ENCODE results near the gene REM2.

REM2 gene

DNA sequence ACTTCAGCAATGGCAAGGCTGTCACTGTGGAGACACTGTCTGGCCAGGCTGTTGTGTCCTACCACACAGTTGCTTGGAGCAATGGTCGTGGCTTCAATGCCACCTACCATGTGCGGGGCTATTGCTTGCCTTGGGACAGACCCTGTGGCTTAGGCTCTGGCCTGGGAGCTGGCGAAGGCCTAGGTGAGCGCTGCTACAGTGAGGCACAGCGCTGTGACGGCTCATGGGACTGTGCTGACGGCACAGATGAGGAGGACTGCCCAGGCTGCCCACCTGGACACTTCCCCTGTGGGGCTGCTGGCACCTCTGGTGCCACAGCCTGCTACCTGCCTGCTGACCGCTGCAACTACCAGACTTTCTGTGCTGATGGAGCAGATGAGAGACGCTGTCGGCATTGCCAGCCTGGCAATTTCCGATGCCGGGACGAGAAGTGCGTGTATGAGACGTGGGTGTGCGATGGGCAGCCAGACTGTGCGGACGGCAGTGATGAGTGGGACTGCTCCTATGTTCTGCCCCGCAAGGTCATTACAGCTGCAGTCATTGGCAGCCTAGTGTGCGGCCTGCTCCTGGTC is 7.2 kb upstream of the REM2 start:
- no peak for DNase-seq

DNA sequence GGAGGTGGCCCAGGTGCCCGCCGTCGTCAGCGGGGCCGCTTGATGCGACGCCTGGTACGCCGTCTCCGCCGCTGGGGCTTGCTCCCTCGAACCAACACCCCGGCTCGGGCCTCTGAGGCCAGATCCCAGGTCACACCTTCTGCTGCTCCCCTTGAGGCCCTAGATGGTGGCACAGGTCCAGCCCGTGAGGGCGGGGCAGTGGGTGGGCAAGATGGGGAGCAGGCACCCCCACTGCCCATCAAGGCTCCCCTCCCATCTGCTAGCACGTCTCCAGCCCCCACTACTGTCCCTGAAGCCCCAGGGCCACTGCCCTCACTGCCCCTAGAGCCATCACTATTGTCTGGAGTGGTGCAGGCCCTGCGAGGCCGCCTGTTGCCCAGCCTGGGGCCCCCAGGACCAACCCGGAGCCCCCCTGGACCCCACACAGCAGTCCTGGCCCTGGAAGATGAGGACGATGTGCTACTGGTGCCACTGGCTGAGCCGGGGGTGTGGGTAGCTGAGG is 6.0 kb upstream of the REM2 start:
- DNase-seq, result no peak

DNA sequence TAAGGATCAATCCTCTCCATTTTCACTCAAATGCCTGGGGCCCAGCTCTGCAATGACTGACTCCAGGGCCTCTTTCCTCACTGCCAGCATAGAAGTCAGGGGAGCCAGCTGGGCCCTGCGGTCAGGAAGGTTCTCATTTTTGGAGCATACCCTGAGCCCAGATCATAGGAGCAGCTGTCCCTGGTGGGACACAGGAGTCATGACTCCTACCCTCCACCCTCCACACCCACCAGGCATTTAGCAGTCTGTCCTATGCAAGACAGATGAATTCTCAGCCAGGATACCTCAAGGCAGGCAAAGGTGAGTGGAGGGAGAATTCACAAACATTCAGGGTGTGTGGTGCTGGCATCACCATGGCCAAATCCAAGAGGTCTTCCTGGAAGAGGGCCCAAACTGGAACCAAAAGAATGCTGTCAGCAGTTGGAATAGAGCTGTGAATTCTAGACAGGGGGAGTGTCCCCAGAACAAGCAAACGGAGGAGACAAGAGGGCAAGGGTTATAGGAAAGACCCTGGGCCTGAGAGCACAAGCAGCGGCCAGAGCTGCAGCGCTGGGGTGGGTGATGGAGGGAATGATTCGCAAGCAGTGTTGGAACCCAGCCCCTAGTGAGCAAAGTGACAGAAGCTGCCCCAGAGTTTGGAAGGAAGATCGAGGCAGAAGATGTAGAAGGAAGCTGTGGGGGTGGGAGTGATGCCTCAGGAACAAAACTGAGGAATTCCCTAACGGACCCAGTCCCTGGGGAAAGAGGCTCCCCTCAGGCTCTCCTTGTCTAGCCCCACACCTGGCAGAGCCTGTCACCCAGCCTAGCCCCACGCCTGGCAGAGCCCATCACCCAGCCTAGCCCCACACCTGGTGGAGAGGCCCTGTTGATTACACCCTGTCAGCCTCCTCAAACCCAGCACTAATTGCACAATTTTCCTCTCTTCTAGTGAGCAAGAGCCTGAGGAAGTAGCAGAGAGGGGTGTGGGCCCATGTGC is 4.5 kb upstream of the REM2 start:
- DNase-seq, result no peak

DNA sequence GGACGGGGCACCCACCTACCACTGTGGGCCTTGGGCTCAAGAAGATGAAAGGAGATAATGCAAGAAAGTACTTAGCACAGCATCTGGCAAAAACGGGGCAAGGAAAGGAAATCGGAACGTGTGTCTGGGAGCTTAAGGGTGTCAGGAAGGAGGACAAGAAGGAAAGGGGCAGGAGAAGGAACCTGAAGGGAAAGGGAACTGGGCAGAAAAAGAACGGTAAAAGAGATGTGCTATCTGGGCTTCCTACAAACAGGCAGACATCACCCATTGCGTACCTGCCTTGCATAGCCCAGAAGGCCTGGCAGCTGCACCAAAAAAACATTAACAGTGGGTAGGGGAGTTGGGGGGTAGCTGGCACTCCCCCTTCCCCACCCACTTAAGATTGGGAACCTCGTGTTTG is 958 bp upstream of the REM2 start:
- DNase-seq, result no peak

DNA sequence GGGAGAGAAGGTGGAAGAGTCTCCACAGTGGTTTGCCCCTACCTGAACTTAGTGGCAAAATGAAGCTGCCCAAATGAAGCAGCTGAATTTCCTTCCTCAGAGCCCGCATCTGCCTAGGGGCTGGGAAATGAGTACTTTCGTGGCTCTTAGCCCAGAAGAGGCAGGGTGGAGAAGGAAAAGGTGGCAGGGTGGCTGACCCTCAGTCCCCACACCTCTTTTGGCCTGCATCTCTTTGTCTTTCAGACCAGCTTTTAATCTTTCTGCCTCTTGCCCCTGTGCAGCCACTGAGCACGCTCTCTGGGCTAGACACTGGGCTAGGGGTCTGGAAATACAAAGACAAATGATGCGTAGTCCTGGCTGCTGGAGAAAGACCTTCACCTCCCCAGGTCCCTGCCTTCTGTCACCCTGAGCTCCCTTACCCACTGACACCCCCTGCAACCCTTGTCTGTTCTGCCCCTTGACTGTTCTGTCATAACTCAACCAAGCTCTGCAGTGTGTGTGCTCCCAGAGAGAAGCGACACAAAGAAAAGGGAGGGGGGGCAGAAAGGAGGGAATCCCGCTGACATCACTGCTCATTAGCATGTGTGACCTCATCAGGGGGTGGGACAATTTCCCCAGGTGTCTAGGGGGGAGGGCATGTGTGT is 371 bp upstream of the REM2 start:
- peak; percentile 95 for DNase-seq

DNA sequence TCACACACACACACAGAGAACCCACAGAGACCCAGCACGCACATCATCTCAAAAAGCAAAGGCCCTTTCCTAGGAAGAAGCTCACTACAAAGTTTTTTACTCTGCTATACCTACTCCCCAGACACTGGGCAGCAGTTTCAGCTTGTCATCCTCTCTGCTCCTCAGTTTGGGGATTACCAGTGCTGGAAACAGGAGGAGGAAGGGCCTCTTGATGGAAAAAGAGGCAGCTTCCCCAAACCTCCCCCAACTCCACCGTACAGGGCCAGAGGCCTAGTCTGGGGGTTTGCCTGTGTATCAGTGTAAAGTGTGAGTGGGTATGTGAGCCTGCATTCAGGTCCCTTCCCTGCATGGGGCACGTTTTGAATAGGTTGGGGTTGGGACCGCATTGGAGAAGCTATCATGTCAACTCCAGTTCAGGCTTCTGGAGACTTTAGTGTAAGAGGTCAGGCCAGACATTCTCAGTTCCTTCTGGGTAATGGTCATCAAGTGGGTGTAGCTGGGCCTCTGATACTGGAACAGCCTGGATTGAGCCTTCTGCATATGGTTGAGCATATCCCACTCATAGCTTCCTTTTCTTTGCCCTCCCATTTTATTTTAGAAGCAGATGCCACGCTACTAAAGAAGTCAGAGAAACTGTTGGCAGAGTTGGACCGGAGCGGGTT is 1.2 kb downstream of the REM2 start:
- DNase-seq, result no peak

DNA sequence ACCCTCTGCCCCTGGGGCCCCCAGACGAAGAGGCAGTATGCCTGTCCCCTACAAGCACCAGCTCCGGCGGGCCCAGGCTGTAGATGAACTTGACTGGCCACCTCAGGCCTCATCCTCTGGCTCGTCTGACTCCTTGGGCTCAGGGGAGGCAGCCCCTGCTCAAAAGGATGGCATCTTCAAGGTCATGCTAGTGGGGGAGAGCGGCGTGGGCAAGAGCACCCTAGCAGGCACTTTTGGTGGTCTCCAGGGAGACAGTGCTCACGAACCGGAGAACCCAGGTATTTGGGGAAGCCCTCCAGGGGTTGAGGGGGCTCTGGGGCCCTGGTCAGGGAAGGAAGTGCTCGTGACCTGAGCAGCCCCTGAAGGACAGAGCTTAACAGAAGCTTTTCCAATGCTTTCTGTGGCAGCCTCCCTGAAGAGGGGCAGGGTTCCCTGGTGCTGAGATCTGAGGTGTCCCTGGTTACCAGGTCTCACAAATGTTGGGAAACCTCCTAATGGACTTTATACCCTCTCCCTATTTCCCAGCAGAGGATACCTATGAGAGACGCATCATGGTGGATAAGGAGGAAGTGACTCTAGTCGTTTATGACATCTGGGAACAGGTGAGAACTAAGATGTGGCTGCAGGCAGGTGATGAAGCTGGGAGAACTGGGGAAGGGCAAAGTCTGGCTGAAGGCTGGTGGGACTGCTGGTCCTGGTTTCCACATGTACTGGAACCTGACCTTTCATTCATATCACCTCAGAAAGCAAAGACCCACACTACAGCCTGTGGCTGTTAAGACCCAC is 1.9 kb downstream of the REM2 start:
- DNase-seq, result no peak

DNA sequence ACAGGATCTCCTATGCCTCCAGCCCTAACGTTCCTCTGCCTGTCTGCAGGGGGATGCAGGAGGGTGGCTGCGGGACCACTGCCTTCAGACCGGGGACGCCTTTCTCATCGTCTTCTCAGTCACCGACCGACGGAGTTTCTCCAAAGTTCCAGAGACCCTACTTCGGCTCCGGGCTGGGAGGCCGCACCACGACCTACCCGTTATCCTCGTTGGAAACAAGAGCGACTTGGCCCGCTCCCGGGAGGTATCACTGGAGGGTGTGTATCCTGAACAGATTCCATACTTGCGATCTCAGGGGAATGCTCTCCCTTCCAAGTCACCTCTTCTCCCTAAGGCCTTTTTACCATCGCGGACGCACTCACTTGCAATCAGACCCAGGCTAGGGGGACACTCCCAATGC is 3.0 kb downstream of the REM2 start:
- DNase-seq, result no peak

DNA sequence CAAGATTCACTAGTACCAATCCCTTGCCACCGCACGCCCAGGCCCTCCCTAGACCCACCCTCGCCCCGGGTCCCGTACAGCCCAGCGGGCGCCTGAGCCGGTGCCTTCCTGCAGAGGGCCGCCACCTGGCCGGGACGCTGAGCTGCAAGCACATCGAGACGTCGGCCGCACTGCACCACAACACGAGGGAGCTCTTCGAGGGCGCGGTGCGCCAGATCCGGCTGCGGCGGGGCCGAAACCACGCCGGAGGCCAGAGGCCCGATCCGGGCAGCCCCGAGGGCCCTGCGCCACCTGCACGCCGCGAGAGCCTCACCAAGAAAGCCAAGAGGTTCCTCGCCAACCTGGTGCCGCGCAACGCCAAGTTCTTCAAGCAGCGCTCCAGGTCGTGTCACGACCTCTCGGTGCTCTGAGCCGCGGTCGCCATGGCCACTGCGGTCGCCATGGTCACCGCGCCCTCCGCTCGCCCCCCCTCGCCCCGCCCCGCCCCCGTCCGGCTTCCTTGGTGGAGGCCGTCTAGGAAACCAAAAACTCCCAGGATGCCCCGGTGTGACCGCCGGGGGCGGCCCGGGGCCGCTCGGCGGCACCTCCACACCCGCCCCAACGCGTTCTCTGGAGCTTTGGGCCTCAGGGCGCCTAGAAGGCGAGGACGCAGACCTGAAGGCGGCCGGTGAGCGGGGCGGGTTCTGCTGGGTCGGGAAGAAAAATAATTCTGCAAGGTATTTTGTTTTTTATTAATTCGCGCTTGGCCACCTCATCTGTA is 3.7 kb downstream of the REM2 start:
- peak; percentile 91 for DNase-seq

DNA sequence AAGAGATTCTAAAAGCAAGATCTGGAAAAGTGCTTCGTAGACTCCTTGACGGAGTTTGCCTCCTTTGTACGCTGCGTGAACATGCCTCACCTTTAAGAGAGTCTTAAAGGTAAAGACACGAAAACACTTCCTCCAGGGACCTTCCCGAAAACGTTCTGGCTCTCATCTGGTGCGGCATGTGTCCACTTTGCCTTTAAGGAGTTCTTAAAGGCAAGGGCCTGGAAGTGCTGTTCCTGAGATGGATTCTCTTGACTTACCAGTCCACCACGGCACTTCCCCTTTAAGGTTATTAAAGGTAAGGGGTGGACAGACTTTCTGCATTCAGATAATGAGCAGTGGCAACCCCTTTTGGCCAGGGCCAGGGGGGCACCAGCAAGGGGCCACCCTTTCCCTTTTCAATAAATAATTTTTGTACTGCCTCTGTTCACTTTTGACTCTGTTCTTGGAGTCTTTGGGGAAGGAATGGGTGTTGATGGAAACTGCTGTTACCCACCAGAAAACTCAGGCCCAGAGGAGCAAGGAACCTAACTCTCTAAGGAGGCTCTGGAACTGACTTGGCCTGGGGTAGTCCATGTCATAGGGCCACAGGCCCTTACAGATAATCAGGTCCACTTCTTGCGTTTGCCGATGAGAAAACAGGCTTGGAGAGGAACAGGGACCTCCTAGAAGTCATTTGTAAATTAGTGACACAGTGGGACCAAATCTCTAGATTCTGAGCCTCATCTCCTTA is 4.4 kb downstream of the REM2 start:
- DNase-seq, result peak; percentile 95

DNA sequence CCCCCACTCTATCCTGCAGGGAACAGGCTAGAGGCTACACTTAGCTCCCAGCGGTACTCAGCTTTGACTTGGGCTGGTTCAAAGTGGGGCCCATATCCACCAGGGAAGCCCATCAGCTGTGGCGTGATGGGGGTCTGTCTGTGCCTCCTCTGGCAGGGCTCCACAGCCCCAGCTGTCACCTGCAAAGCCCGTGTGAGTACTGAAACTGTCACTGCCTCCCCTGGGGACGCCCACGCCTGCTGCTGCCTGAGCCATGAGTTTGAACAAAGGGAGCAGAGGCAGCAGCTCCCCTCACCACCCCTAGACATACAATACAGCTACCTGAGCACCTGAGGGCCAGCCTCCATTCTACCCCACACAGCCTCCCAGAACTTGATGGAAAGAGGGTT is 5.0 kb downstream of the REM2 start:
- peak; percentile 61 for DNase-seq

DNA sequence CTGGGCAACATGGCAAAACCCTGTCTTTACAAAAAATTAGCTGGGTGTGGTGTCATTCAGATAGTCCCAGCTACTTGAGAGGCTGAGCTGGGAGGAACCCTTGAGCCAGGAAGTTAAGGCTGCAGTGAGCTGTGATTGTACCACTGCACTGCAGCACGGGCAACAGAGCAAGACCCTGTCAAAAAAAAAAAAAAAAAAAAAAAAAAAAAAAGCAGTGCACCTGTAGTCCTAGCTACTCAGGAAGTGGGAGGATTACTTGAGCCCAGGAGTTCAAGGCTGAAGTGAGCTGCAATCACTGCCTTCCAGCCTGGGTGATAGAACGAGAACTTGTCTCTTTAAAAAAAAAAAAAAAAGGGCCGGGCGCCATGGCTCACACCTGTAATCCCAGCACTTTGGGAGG is 5.6 kb downstream of the REM2 start:
- DNase-seq, result no peak

DNA sequence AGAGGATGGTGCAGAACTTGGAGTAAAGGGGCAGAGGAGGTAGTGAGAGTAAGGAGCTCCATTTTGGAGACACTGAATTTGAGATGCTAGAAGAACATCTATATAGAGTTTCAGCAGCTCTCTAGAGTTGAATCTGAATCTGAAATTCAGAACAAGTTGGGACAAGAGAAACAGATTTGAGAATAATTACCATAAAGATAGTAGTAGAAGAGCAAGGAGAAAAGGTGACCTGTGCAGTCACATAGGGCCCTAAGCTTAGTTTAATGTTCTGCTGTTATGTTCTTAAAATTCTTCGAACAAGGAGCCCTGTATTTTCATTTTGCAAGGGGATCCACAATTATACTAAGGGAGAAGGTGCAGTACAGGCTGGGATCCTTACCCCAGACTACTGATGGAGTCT is 7.4 kb downstream of the REM2 start:
- DNase-seq, result no peak

DNA sequence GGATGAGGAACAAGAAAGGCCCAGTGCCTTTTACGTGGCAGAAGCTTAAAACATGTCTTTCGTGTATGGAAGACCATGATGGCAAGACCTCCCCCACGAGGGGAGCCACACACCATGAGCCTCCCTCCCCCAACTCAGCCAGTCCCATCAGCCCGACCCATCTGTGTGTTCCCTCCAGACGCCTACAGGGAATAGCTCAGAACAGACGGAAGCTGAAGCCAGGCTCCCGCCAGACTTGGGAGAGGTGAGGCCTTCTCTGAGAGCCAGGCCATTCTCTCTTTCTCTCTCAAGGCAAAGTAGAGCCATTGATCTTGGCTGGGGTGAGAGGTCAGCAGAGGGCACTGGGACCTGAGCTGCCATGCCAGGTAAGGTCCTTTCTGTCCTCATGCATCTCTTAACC is 9.5 kb downstream of the REM2 start:
- DNase-seq, result no peak

DNA sequence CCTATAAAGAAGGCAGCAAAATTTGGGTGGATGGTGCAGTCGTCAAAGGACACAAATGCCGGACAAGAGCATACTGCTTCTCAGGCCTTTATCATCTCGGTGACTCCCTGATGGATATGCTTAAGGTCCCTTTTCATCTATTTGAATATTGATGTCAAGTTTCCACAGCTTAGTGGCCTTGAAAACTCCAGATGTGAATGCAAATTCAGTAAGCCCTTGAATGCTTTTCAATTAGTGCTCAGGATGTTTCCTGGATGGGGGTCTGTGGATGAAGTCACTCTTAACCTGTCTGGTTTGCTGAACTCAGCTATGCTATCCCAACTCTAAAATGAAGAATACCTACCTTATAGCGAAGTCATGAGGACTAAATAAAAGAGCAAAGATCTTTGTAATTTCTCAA is 10.7 kb downstream of the REM2 start:
- no peak for DNase-seq

DNA sequence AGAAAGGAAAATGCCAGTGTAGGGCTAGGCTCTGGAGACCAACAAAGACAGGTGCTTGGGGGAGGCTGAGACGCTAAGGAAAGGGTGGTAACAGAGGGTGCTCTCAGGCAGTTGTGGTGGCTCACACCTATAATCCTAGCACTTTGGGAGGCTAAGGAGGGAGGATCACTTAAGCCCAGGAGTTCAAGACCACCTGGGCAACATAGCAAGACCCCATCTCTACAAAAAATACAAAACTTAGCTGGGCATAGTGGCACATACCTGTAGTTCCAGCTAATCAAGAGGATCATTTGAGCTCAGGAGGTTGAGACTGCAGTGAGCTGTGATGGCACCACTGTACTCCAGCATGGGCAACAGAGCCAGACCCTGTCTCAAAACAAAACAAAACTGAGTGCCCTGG is 12.4 kb downstream of the REM2 start:
- no peak for DNase-seq

DNA sequence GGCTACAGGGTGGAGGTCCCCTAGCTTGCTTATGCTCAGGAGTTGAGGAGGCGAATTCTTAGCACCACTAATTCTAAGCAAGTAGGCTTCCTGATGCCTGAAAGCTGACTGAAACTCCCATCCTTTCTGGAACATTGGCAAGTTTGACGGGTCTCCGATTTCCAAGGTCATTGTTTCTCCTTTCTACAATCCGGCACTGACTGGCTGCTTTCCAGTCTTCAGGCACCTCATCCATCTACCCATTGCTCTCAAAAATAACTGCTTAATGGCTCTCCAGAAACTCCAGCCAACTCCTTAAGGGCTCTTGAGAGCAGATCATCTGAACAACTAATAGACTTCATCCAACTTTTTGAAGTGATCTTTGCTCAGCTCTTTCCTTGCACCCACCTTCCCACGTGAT is 13.3 kb downstream of the REM2 start:
- DNase-seq, result no peak

DNA sequence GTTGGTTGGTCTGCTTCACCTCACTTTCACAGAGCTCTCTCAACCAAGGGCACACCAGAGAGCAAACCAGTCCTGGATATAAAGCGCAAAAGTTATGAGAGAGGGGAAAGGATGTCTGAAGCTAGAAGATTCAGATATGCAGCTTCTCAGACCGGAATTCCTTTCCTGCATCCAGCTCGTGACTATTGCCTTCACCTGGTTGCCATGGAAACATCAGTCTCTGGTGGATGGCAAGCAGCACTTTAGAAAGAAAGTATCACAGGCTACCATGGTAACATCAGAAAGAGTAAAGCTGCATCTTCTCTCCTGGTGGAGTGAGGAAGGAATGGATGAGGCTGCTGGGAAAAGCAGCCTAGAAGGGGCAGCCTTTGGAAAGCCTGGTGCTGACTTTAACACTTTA is 13.7 kb downstream of the REM2 start:
- DNase-seq, result no peak

DNA sequence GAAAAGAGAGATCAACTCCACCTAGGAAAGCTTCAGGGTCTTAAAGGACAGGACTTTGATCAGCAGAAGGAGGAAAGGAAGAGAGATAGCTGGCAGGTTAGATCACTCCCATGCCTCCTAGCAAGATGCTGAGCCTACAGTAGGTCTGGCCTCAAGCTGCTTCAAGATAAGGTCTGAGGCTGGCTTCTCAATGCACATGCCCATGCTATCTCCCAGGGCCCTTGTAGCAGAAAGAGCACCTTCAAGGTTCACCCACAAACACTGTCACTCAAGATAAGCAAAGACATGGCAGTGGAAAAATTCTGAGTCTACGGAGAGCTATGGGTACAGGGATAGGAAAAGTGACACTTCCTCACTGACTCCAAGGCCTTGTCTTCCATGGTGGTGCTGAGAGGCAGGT is 14.3 kb downstream of the REM2 start:
- DNase-seq, result no peak

DNA sequence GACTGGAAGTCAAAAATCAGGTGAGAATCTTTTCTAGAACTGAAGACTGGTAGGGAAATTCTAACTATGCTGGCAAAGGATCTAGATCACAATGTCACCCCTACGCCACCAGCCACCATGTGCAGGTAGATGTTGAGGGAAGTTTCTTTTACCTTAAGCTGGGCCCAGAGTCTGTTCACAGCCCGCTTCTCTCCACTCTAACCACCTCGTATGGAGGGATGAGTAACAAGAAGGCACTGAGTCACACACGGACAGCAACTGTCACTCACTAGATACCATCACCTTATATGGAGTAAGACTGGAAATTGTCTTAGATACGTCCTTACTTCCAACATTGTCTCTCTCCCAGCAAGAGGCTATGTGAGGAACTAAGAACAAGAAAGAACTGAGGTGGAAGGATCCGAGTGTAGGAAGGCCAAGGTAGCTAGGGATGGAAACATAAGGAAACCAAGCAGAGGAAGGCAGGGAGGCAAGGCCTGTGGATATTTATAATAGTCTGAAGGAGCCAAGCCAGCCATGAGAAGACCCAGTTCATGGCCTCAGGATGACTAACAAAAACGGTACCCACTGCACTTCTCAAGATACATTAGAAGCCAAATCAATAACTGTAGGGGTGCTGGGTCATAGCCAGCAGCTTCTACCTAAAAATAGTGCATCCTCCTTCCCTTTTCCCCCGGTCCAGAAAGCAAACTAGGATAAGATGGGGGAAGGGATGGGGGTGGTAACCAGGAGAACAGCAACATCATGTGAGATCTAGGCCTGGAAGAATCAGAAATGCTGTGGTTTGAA is 15.5 kb downstream of the REM2 start:
- DNase-seq, result no peak

All from eye (tissue), 1 donor.